ENCODE measurements around the gene TAF11L2.
"Not testable (repeated sequence)": the region's sequence is repeated elsewhere in the genome, so short reads cannot be mapped to it uniquely, and the experiment has no call there.

TAF11L2 gene

DNA sequence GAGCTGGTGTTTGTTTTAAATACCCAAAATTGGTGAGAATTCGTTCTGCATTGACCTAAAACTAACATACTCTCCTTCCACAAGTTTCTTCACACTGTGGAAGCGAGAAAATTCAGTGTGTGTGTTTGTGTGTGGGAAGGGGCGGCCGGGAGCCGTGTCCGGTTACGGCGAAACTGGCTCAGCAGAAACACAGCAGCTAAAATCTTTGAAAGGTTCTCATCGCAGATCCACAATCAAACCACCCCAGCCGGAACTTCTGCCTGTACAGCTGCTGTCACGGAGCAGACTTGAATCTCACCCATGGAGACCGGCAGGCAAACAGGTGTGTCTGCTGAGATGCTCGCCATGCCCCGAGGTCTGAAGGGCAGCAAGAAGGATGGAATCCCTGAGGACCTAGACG is 30.3 kb downstream of the TAF11L2 start, which contains the start of gene TAF11L6:
Gene TAF11L6, plus strand, starts transcription at position 301 of the 400 bp plus-strand sequence.
- FAIRE-seq, result not testable (repeated sequence)

All from A204.1 (cell line).